ENCODE data around the gene ATXN1. TPM values are rescaled to one million over a fixed set of nuclear protein-coding genes. Genes with fewer than 3 reads are reported as not detected.

ATXN1 gene
- total and polyA plus RNA-seq, 2 of the 8 experiments (the other 6 are each of a cell fraction or from before 2014, with no cell fraction given), result 1.6 to 4.0 TPM

DNA sequence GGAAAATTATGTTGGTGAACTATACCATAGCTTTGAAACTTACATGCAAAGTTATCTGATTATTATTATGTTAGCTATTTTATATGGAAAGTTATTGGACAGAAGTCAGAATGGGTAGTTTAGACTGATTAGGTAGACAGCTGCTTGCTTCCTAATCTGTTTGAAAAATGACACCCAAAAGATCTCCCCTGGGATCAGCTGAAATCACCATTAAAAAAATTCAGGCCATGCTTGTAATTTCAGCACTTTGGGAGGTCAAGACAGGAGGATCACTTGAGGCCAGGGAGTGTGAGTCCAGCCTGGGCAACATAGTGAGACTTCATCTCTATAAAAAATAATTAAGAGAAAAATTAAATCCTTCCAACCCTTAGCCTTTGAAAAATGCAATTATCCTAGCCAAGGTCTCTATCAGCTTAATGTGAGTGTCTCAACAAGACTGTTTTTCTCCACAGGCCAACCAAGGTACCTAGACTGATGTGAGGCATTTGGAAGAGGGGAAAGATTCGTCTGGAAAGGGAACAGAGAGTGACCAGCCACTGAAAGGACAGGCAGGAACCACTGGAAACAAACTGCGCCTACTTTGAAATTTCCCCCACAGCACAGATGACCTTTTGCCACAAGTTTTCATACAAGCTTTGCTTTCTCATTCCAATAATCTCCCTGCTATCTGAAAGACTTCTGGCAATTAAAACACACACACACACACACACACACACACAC is 290.6 kb downstream of the ATXN1 start:
- CTCF ChIA-PET (ENCODE audit: partially characterized antibody), result interaction anchor here (1.1 to 1.4 kb wide), 3 partner anchors 11 to 79 kb away, joined by 3 read pairs; no protein-coding TSS in a partner anchor
- no peak overlapping the region for H3K27ac ChIP-seq (ENCODE audit: low read depth, low read length)
- 81% methylated on average over 2 of the region's 2 CpGs; no CpG with 5 or more reads in 1 of the 2 experiments for WGBS, 2 experiments (ENCODE audit: extremely low coverage in 1 of 2, insufficient coverage in 1 of 2, insufficient read length in 1 of 2, insufficient replicate concordance in 2 of 2, low coverage in 1 of 2, low lambda C conversion rate in 2 of 2, missing lambda C conversion rate in 1 of 2)
- TF ChIP-seq GABPA (IDR thresholded peaks at IDR 0.05; ENCODE audit: borderline replicate concordance, insufficient read depth, low read length) (no peak), SP2 (IDR thresholded peaks at IDR 0.05; ENCODE audit: low read length) (no peak)

More for the DNA sequence above, 290.6 kb downstream of the ATXN1 start:
- Histone ChIP-seq H4K8ac (ENCODE audit: extremely low read depth, insufficient read depth, low read length) (no peak overlapping the region), H3K27me3 (replicated peaks in 1 of 4; ENCODE audit: control insufficient read depth in 3 of 4, extremely low read depth in 1 of 4, insufficient read depth in 3 of 4, low read length in 3 of 4) (no peaks in the 10 kb centered on the region), H4K91ac (replicated peaks; ENCODE audit: insufficient read length, low read length) (no peak overlapping the region), H3K4me2 (ENCODE audit: insufficient read depth in 1 of 2, low read depth in 2 of 2, low read length in 2 of 2) (no peak overlapping the region), H2BK15ac (ENCODE audit: low read length) (no peak overlapping the region), H3K4me3 (ENCODE audit: extremely low read depth in 1 of 4, insufficient read depth in 2 of 4, low read depth in 3 of 4, low read length in 4 of 4) (no peak overlapping the region), H3K79me2 (ENCODE audit: control insufficient read depth in 1 of 2, insufficient read depth in 2 of 2, low read length in 2 of 2) (no peaks in the 10 kb centered on the region), H2BK12ac (ENCODE audit: low read depth, low read length) (no peak overlapping the region), H2BK20ac (ENCODE audit: low read length) (no peak overlapping the region), H3K9me3 (ENCODE audit: insufficient read depth in 2 of 2, low read depth in 1 of 2, low read length in 1 of 2) (no peaks in the 10 kb centered on the region), H3K79me1 (ENCODE audit: low read depth, low read length) (no peaks in the 10 kb centered on the region), H4K5ac (ENCODE audit: insufficient read length, low read depth, low read length) (no peak overlapping the region), H2AK5ac (ENCODE audit: low read depth, low read length) (no peak overlapping the region), H3K56ac (replicated peaks; ENCODE audit: insufficient read length, low read depth, low read length) (no peak overlapping the region), H2BK5ac (ENCODE audit: low read depth, low read length) (no peak overlapping the region), H2BK120ac (replicated peaks; ENCODE audit: low read depth, low read length) (no peak overlapping the region), H3K4me1 (replicated peaks in 1 of 4; ENCODE audit: control insufficient read depth in 3 of 4, insufficient read depth in 4 of 4, low read length in 3 of 4) (peaks cover 0 to 4% (median 2%) of the 10 kb centered on the region in 4 experiments; a peak in 5 of 7 replicates), H3K4ac (replicated peaks; ENCODE audit: insufficient read length, low read depth, low read length) (no peak overlapping the region), H3K23ac (ENCODE audit: insufficient read length) (no peak overlapping the region), H4K20me1 (replicated peaks in 1 of 2; ENCODE audit: control insufficient read depth in 1 of 2, insufficient read depth in 2 of 2, low read length in 2 of 2) (no peaks in the 10 kb centered on the region), H2AFZ (ENCODE audit: low read length) (no peak overlapping the region), H3K23me2 (ENCODE audit: low read depth, low read length) (no peaks in the 10 kb centered on the region), H3K36me3 (ENCODE audit: control insufficient read depth in 2 of 4, insufficient read depth in 4 of 4, low read length in 3 of 4) (no peaks in the 10 kb centered on the region), H3K9ac (replicated peaks in 1 of 4; ENCODE audit: extremely low read depth in 1 of 4, low read depth in 3 of 4, low read length in 3 of 4) (no peak overlapping the region), H3K14ac (ENCODE audit: insufficient read length) (no peak overlapping the region), H3K18ac (ENCODE audit: extremely low read depth, low read length) (no peak overlapping the region)
- no peak for FAIRE-seq
- DNase-seq (ENCODE audit: low read depth in 1 of 2, low spot score in 2 of 2), result no peak
- POLR2A ChIA-PET (ENCODE audit: partially characterized antibody), result no interaction called here
